NOMO-1 (cell line): ENCODE measurements around the gene DENND5A.
"Not testable (repeated sequence)": the region's sequence is repeated elsewhere in the genome, so short reads cannot be mapped to it uniquely, and the experiment has no call there.

Experiments
- DNase-seq, 2 experiments: peaks; one replicate each; lab custom pipeline; 2025; ENCODE audit not compliant: unreplicated experiment in 2 of 2; lab: John Stamatoyannopoulos, UW

DENND5A gene

GRCh38 chr11:9104580-9104979, 160.6 kb downstream of the DENND5A start:
- DNase-seq = no peak

GRCh38 chr11:9103542-9104276, 161.4 kb downstream of the DENND5A start:
- no peak for DNase-seq

GRCh38 chr11:9099617-9100016, 165.5 kb downstream of the DENND5A start:
- no peak for DNase-seq

GRCh38 chr11:9098455-9098854, 166.7 kb downstream of the DENND5A start:
- not testable (repeated sequence) for DNase-seq

- not testable (repeated sequence) for DNase-seq
These were observed 167.8 kb downstream of the DENND5A start for GRCh38 chr11:9097186-9097943.

GRCh38 chr11:9096427-9096826, 168.7 kb downstream of the DENND5A start:
- no peak for DNase-seq

GRCh38 chr11:9095421-9095820, 169.7 kb downstream of the DENND5A start:
- DNase-seq = no peak

GRCh38 chr11:9094420-9094819, 170.7 kb downstream of the DENND5A start:
- DNase-seq = no peak

GRCh38 chr11:9092853-9093778, 172.0 kb downstream of the DENND5A start:
- peak in 1 of 2 experiments; percentile 8 for DNase-seq

- no peak for DNase-seq
These were observed 173.1 kb downstream of the DENND5A start for GRCh38 chr11:9092072-9092471.

- no peak for DNase-seq
These were observed 173.9 kb downstream of the DENND5A start, which contains the start of gene SCUBE2 for GRCh38 chr11:9091044-9091922. TSS of gene SCUBE2 (minus strand) at chr11:9091599. CDS start at chr11:9091528, 71 bp downstream.

GRCh38 chr11:9090488-9091043, 174.6 kb downstream of the DENND5A start:
- DNase-seq = no peak

- no peak for DNase-seq
These were observed 175.5 kb downstream of the DENND5A start for GRCh38 chr11:9089636-9090035.

- DNase-seq = no peak
These were observed 176.1 kb downstream of the DENND5A start for GRCh38 chr11:9089061-9089460.
